Testis (tissue), 2 donors: ENCODE results near the gene KLHL26.

Experiments
- POLR2A ChIP-seq: fragments of 450-650 bp; IDR thresholded peaks from one replicate; pipeline ENCODE4 v1.6.1; 2017; ENCODE audit warnings: antibody characterized with exemption, mild to moderate bottlenecking, moderate library complexity
- TF ChIP-seq, protein P1 (sequence below), 3 experiments: fragments of 450-650 bp in 2 of 3; fragments of 200-600 bp in 1 of 3; sonication (generic) in 1 of 3; IDR thresholded peaks; one replicate each; pipeline ENCODE4 v1.5.1; 2016 to 2019; ENCODE audit warnings: antibody characterized with exemption in 3 of 3, mild to moderate bottlenecking in 2 of 3, moderate library complexity in 1 of 3

- TF ChIP-seq, protein P1, sequence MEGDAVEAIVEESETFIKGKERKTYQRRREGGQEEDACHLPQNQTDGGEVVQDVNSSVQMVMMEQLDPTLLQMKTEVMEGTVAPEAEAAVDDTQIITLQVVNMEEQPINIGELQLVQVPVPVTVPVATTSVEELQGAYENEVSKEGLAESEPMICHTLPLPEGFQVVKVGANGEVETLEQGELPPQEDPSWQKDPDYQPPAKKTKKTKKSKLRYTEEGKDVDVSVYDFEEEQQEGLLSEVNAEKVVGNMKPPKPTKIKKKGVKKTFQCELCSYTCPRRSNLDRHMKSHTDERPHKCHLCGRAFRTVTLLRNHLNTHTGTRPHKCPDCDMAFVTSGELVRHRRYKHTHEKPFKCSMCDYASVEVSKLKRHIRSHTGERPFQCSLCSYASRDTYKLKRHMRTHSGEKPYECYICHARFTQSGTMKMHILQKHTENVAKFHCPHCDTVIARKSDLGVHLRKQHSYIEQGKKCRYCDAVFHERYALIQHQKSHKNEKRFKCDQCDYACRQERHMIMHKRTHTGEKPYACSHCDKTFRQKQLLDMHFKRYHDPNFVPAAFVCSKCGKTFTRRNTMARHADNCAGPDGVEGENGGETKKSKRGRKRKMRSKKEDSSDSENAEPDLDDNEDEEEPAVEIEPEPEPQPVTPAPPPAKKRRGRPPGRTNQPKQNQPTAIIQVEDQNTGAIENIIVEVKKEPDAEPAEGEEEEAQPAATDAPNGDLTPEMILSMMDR (IDR thresholded peaks at IDR 0.05), result no peak
- no peak for TF ChIP-seq POLR2A
Measured at GRCh38 chr19:18611327-18612050, 25.3 kb upstream of the KLHL26 start.
